GM21529 (cell line): ENCODE results near the gene PARVB.
A peak's percentile ranks its signal among the peaks of the same experiment; 100 is the strongest.

Source experiments
- ATAC-seq: cut with Tn5 transposase; IDR thresholded peaks from one replicate; pipeline ENCODE4 v1.9.1; 2021; ENCODE audit not compliant: unreplicated experiment

Gene PARVB

DNA sequence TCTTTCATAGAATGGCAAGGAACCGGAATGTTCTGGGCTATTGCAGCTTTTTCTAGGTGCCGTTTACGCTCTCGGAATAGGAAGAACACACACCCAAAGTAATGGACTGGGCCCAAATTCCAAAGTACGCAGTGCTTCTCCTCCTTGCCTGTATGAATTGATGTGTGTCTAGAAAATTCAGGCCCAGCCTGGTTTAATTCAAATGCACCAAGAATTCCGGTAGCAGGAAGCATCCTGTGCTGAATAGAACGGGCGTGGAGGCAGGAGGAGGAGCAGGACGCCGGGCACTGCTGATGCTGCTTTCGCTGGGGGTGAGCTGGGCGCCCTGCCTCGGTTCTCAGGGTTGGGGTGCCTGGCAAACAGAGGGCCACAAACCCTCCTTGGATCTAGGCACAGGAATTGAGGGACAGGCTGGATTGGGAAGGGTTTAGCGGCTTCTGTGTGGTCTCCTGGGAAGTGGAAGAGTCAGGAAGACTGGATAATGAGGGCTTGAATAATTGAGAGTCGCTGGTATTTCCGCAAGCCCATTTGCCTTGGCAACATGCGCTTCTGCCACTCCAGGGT lies 2.0 kb downstream of the PARVB start:
- ATAC-seq, result no peak

DNA sequence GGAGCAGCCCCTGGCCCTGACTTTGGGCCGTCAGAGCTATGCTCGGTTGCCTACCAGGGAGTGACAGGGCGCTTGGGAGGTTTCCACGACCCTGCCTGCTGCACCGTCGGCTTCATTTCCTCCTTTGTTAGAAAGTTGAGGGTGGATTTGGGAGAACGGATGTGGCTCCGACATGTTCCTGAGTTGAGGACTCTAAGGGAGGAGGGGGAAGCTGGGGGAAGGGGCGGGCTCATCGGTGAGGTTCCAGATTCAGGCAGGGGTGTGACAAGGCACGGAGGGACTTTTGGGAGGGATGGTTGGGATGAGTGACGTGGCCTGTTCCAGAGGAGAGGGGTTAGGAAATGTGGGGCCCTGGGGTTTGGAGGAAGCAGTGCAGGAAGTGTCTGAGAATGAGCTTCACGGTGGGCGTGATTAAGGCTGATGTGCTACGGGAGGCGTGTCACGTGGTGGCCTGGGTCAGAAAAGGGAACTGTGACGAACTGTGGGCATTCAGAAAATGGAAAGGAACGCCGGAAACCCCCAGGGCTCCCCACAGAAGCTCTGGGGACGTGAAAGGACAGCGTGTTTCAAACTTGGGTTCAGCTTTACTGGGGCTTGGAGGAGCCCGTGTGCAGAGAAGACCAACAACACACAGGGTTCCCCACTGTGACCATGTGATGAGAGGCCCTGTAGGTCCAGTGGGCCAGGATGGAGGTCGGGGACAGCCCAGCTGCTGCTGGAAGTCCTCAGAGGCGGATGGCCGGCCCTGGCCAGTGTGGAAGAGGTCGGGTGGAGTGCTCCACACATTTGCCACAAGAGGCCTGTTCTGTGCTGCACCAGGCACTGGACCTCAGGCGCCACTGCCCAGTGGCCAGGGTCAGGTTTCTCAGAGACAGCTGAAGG lies 2.8 kb downstream of the PARVB start:
- ATAC-seq, result peak; percentile 43

DNA sequence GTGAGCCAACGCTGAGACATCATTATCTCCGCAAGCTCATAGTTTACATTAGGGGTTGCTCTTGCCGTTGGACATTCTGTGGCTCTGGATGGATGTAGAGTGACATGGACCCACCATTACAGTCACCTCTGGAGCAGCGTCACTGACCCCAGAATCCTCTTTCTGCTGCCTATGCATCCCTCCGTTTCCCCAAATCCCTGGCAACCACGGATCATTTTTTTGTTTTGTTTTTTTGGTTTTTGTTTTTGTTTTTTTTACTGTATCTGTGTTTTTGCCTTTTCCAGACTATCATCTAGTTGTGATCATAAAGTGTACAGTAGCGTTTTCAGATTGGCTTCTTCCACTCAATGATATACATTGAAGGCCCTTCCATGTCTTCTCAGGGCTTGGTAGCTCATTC lies 4.0 kb downstream of the PARVB start:
- ATAC-seq, result no peak

DNA sequence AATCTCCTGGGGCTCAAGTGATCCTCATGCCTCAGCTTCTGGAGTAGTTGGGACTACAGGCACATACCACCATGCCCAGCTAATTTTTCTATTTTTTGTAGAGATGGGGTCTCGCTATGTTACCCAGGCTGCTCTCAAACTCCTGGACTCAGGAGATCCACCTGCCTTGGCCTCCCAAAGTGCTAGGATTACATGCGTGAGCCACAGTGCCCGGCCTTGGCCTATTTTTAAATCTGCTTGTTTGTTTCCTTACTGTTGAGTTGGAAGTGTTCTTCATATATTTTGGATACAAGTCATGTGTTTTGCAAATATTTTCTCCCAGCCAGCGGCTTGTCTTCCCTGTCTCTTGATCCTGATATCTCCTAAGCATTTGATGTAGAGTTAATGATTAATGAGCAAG lies 5.0 kb downstream of the PARVB start:
- ATAC-seq, result no peak

DNA sequence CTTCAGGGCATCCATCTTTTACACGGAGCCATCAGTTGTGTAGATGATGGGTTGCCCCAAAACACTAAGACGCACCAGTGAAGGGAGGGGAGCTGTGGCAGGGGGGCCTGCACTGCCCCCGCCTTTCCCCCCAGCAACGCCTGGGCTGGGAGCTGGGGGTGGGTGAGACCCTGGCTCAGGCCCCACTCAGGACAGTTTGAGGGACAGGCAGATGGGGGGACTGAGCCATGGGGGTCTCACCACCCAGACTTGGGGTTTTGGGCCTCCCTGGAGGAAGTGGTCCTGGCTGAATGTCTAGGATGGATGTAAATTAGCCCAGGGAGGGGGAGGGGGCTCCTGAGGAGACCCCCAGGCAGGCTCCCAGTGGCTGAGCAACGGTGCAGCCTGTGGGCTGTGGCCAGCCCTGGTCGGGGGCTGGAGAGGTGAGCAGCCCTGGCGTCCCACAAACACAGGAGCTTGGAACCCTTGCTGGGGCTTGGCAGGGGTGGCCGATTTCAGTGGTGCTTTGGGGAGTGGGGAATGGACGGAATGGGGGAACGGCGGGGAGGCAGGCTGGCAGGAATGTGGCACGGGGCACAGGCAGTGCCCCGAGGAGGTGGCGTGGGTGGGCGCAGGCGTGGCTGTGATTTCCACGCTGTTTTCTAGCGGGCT lies 6.1 kb downstream of the PARVB start:
- no peak for ATAC-seq

DNA sequence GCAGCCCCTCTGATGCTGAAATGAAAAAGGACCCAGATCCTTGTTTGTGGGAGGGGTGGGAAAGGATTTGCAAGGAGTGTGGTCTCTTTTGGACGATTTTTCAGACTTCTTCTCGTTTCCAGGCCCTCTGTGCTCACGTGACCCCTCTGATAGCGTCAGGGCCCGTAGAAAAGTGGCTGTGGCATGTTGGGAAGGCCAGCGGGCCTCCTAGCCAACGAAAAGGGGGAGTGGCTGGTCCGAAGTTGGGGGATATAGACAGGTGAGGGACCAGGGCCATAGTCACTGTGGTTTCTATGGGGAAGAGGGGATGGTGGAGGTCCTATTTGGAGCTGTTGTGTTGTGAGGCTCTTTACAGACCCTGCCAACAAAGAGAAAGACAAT lies 6.6 kb downstream of the PARVB start:
- no peak for ATAC-seq

DNA sequence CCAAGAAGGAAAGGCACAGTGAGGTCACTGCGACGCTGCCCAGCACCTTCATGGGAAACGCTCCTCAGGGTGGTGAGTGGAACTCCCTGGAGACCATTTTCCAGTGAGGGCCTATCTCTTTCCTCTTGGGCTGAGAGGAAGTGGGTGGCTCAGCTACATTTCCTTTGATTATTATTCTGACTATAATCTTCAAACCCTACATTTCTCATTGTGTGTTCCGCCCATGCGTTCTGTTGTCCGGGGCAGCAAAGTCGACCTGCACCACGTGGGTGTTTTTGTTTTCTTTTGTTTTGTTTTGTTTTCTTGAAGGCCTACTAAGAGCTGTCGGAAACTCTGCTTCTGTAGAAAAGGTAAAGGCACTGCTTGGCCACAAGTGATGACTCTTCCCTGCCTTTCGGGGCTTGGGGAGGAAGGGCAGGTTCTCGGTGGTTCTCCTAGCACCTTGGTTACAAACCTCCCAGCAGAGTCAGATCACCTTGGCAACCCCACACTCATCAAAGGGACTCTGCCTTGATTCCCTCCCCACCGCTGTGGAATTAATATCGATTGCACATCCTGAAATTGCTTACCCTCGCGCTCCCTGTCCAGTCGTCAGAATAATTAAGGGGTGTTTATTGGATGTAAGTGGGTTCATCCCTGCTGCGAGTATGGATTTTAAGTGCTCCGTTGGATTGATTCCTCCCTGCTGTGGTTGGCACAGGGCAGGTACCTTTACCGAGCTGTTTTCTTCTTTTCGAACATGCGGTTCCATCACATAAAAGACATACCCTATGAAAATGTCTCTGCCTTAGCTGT lies 7.3 kb downstream of the PARVB start:
- ATAC-seq, result no peak

DNA sequence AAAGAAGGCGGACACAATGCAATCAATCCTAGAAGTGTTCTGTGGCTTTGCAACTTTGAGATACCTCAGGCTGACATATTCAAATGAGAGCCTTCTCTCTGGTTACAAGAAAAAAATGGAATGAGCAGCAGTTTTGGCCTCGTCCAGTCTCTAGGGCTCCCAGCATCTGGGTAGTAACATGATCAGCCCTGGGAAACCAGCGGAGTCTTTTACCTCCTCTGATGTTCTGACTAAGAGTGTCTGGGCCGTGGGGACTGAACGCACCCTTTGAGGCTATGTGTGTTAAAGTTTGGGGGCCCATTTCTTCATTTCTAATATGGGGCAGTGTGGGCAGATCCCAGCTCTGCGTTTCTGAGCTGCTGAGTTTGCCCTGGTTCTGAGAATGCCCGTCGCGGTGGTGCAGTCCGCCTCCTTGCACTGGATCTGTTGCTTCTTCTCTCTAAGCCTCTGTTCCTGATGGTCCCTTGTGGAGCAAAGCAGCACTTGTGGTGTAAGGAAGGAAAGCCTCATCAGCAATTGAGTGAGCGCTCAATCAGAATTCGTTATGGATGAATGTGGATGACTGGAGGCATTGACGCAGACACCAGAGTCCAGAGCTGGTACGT lies 8.1 kb downstream of the PARVB start:
- ATAC-seq, result no peak

DNA sequence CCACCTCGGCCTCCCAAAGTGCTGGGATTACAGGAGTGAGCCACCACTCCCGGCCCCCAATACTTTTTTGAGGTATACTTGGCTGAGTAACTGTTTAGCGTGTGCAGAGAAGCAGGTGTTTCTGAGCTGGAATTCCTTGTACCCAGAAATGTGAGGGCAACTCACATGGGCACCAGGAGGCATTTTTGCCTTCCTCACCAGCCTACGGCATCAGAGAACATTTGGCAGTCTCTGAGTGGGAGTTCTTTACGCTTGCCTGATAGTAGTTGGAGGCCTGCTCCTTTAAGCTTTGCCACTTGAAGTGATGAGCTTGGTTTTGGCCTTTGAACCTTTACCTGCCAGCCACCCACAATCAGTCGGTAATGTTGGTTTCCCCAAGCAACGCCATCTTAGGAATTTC lies 9.2 kb downstream of the PARVB start:
- no peak for ATAC-seq

DNA sequence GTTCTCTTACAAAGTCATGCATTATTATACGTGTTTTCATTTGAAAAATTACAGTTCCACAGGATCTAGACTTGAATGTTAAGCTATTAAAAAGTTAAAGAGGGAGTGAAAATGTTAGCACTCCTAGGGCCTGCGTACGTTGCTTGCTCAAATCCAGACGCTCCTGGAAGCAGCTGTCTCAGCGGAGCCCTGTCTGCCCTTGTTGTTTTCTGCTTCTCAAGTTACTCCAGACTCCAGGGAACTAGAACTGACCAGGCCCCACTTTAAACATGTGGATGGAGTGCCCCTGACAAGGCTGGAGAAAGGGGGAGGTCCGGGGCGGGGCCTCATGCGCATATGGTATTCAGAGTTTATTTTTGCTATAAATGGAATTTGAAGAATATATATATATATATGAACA lies 9.6 kb downstream of the PARVB start:
- no peak for ATAC-seq

DNA sequence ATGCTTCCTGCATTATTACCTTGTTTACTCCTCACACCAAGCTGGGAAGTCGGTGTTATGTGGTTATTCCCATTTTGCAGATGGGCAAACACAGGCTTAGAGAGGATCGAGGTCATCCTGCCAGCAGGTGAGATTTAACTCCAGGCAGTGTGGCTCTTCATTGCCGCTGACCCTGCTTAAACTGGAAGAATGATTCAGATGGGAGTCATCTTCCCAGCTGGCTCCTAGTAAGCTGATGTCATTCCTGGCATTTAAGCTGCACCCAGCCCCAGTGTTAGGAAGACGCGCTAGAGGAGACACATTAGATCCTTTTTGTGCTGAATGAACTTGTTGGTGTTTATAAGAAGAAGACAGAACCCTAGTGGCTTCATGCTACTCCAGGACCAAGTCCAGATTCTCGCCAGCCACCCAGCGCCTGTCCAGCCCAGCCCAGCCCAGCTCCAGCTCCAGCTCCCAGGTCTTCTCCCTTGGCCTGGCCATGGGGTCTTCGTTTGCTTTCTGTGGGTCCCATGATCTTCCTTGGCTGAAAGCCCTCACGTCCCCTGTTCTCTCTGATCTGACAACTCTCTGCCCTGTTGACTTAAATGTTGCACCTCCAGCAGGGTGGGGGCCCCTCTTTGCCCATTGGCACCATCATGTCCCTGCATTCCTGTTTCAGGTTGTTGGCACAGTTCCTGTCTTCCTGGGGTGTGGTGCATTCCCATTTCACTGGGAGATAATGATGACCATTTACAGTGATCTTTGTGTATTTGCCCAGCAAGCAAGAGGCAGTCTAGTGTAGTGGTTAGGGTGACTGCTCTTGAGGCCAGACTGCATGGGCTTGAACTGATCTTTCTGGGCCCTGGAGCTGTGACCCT lies 13.6 kb downstream of the PARVB start:
- ATAC-seq, result no peak

DNA sequence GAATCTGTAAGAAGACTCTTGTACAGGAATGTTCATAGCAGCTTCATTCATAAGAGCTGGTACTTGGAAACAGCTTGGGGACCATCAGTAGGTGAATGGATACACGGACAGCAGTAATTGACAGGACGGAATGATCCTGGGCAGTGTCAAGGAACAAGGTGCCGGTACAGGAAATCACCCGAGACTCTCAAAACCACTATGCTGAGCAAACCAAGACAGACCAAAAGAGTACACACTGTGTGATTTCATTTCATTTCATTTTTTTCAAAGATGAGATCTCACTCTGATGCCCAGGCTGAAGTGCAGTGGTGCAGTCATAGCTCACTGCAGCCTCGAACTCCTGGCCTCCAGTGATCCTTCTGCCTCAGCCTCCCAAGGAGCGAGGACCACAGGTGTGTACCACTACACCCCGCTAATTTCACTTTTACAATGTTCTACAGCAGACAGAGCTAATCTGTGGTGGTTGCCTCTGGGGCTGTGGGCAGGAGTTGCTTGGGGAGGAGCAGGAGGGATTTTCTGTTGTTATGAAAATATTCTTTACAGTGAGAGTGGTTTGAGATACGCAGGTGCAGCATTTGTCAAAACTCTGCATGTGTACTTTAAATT lies 15.6 kb downstream of the PARVB start:
- no peak for ATAC-seq

DNA sequence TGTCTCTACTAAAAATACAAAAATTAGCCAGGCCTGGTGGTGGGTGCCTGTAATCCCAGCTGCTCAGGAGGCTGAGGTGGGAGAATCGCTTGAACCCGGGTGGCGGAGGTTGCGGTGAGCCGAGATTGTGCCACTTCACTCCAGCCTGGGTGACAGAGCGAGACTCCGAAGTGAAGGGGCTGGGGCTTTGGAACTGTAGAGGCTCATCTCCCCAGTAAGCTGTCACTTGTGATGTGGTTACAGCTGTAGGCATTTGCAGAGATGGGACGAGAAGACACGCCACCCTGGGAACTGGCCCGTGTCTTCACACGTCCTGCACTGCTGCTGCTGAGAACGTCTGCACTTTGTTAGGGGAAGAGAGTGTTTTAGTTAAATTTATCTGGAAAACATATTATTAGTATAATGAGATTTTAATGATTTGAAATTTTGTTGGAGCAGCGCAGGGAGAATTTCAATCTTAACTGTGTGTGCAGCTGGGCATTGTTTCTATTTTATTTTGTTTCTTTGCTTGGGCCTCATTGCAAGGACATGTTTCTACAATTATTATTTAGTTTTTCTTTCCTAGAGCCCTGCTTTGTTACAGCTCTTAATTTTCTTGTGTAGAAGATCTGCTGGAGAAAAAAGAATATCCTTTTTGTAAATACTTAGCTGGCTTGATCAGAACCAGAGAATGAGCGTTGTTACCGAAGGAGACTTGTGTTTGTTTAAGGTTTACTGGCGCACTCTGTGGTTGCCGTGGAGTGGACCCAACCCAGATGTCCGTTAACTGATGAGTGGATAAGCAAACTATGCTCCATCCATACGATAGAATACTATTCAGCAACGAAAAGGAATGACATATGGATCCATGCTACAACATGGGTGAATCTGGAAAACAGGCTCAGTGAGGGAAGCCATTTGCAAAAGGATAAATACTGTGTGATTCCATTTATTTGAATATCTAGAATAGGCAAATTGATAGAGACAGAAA lies 18.4 kb downstream of the PARVB start:
- ATAC-seq, result no peak

DNA sequence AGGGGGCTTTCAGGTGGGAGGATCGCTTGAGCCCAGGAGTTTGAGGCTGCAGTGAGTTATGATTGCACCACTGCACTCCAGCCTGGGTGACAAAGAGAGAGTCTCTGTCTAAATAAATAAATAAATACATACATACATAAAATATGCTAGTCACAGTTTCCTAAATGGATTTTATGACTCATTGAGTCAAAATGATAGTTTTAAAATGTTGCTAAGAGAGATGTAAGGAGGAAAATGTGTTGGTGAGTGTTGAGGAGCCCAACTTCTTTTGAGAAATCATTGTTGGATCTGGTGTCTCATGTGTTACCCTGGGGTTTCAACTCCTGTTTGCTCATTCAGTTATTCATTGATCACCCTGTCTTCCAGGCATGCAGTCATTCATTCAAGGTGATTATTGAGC lies 21.0 kb downstream of the PARVB start:
- no peak for ATAC-seq

DNA sequence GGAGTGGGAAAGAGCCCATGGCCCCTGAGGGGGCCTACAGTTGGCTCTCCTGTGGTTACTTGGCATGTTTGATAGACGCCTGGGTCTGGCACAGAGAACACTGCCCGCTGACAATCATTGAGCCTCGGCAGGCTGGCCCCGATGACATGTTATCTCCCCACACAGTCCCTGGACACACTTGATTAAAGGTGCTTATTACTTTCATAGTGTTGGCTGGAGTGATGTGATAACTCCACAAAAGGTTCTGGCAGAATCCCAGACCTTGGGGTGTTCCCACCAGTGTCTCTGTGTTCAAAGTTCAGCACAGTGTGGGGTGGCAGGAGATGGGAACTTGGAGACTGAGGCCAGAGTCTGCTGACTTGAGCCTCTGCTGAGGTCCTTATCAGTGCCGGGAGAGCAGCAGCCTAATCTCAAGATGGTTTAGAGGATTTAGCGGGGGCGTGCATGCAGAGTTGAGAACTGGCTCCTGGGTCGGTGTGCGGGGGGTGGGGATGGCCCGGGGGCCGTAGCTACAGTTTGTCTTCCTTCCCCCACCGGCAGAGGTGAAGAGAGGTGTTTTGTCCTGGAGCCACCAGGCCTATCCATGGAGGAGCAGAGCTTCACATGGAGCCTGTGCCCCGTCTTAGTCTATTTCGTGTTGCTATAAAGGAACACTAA lies 22.5 kb downstream of the PARVB start:
- no peak for ATAC-seq

DNA sequence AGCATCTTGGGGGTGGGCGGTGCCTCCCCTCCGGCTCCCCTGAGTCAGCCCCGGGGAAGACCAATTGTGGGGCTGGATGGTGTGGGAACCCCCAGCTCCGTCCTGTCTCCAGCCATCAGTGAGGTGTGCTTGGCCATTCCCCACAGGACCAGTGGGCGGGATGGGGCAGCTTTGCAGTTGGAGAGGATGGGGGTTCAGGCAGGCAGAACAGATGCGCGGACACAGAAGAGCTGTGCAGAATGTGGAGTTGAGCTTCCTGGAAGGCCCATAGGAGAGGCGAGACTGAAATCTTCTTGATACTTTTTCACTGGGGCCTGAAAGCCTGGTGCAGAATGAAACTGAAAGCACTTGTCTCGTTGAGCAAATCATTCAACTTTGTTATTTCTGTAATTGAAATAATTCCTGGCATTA lies 23.8 kb downstream of the PARVB start:
- no peak for ATAC-seq

DNA sequence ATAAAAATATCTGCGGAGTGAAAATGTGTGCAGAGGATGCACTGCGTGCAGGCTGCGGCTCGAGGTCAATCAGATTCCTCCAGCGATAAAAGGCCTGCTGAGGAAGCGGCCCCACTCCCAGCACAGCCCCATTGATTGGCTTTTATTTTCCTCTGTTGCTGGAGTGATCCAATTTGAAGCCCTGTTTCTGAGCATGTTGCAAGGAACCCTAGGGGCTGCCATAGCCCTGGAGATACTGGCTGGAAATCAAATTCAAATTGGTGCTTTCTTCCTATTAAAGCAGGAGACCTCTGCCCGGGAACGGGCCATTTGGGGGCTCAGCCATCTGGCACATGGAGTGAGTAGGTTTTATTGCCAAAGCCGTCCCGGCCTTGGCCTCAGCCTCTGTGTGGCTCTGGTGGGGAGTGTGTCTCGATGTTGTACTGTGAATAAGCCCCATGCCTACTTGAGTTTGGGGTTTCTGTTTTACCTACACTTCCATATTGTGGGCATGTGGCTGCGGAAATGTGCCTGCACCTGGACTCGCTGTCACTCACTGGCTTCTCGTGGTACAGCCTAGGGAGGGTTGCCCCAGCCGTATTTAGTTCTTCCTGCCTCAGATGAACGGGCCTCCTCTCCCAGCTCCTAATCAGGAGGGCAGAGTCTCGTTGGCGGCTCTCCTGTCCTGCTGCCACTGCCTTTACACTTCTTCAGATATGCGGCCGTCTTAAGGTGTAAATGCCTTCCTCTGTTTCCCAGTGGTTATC lies 25.6 kb downstream of the PARVB start:
- ATAC-seq, result no peak
